Measurements from ENCODE around the gene TRIP6. TPM values are rescaled to one million over a fixed set of nuclear protein-coding genes. Genes with fewer than 3 reads are reported as not detected.

Gene TRIP6
- total RNA-seq, 1 experiment from 2014 or later: 3.2 TPM

DNA sequence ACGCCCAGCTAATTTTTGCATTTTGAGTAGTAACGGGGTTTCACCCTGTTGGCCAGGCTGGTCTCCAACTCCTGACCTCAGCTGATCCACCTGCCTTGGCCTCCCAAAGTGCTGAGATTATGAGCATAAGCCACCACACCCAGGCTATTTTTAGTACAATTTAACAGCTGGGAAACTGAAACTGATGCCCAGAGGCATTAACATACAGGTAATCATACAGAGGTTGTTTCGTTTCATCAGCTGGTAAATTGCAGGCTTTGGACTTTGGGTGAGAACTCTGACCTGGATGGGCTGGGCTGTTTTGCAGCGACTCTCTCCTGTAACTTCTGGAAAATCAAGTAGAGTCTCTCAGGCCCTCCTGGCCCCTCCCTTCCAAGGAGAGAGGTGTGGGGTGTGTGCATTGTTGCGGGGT, 34.7 kb downstream of the TRIP6 start:
- Histone ChIP-seq H3K27me3 (ENCODE audit: control insufficient read depth, insufficient read depth, low read length) (no peaks in the 10 kb centered on the region), H3K36me3 (ENCODE audit: control insufficient read depth, insufficient read depth, low read length) (no peaks in the 10 kb centered on the region), H3K4me1 (ENCODE audit: control insufficient read depth, insufficient read depth, low read length) (no peaks in the 10 kb centered on the region), H3K4me3 (ENCODE audit: low read depth in 2 of 2, low read length in 2 of 2) (no peak overlapping the region), H3K9me3 (ENCODE audit: control insufficient read depth, insufficient read depth, low read depth, low read length) (no peaks in the 10 kb centered on the region), H3K27ac (ENCODE audit: low read length) (no peak overlapping the region)
- DNase-seq (ENCODE audit: low read depth, low spot score) (no peak), ATAC-seq (no peak)
- intact Hi-C loops (cut with micrococcal nuclease; ENCODE audit: unreplicated experiment): no loop called here
- ChIA-PET CTCF (no interaction called here), POLR2A (no interaction called here)
- no TSS peak for BruUV-seq (replicated peaks)
- in situ Hi-C loops (cut with HindIII; ENCODE audit: low pct_unique_long_range_greater_than_20kb, low sequenced_read_pairs): no loop called here
- no peak for TF ChIP-seq SIN3A (IDR thresholded peaks at IDR 0.05; ENCODE audit: borderline replicate concordance, insufficient read depth, low read depth, low read length)

DNA sequence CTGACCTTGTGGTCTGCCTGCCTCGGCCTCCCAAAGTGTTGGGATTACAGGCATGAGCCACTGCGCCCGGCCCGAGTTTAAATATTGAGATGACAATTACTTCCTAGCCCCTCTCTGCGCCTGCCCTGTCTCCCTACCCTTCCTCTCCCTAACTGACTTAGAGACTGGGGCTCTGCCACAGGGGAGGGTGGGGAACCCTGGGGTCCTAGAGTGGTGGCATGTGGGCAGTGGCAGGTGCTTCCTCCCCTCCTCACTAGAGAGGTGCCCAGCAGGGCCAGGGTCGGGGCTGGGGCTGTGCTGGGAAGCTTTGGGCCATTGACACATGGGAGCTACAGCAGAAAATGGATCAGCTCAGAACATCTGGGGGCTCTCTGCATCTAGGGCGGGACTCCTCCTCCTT, 35.5 kb downstream of the TRIP6 start:
- in situ Hi-C loops (cut with HindIII; ENCODE audit: low pct_unique_long_range_greater_than_20kb, low sequenced_read_pairs): no loop called here

GRCh38 chr7:100908512-100908911, 41.3 kb downstream of the TRIP6 start:
- H3K4me3 ChIP-seq (ENCODE audit: low read depth in 2 of 2, low read length in 2 of 2): no peak overlapping the region
- H3K4me1 ChIP-seq (ENCODE audit: control insufficient read depth, insufficient read depth, low read length): no peaks in the 10 kb centered on the region
- CTCF ChIA-PET: interaction anchor here (0.6 kb wide), 1 partner anchor 65 kb away, joined by 4 read pairs; no protein-coding TSS in a partner anchor
- TF ChIP-seq SIN3A (IDR thresholded peaks at IDR 0.05; ENCODE audit: borderline replicate concordance, insufficient read depth, low read depth, low read length) (no peak), TCF7L2 (IDR thresholded peaks at IDR 0.05; ENCODE audit: low read depth, low read length) (no peak), POLR2AphosphoS5 (IDR thresholded peaks at IDR 0.05; ENCODE audit: low read depth, low read length) (no peak)
- TF ChIP-seq, protein P1, sequence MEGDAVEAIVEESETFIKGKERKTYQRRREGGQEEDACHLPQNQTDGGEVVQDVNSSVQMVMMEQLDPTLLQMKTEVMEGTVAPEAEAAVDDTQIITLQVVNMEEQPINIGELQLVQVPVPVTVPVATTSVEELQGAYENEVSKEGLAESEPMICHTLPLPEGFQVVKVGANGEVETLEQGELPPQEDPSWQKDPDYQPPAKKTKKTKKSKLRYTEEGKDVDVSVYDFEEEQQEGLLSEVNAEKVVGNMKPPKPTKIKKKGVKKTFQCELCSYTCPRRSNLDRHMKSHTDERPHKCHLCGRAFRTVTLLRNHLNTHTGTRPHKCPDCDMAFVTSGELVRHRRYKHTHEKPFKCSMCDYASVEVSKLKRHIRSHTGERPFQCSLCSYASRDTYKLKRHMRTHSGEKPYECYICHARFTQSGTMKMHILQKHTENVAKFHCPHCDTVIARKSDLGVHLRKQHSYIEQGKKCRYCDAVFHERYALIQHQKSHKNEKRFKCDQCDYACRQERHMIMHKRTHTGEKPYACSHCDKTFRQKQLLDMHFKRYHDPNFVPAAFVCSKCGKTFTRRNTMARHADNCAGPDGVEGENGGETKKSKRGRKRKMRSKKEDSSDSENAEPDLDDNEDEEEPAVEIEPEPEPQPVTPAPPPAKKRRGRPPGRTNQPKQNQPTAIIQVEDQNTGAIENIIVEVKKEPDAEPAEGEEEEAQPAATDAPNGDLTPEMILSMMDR (IDR thresholded peaks at IDR 0.05): no peak
- TF ChIP-seq, protein P2, sequence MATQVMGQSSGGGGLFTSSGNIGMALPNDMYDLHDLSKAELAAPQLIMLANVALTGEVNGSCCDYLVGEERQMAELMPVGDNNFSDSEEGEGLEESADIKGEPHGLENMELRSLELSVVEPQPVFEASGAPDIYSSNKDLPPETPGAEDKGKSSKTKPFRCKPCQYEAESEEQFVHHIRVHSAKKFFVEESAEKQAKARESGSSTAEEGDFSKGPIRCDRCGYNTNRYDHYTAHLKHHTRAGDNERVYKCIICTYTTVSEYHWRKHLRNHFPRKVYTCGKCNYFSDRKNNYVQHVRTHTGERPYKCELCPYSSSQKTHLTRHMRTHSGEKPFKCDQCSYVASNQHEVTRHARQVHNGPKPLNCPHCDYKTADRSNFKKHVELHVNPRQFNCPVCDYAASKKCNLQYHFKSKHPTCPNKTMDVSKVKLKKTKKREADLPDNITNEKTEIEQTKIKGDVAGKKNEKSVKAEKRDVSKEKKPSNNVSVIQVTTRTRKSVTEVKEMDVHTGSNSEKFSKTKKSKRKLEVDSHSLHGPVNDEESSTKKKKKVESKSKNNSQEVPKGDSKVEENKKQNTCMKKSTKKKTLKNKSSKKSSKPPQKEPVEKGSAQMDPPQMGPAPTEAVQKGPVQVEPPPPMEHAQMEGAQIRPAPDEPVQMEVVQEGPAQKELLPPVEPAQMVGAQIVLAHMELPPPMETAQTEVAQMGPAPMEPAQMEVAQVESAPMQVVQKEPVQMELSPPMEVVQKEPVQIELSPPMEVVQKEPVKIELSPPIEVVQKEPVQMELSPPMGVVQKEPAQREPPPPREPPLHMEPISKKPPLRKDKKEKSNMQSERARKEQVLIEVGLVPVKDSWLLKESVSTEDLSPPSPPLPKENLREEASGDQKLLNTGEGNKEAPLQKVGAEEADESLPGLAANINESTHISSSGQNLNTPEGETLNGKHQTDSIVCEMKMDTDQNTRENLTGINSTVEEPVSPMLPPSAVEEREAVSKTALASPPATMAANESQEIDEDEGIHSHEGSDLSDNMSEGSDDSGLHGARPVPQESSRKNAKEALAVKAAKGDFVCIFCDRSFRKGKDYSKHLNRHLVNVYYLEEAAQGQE (IDR thresholded peaks at IDR 0.05; ENCODE audit: insufficient read depth in 1 of 2, low read depth in 2 of 2, low read length in 1 of 2): no peak
- intact Hi-C loops (cut with micrococcal nuclease; ENCODE audit: unreplicated experiment): no loop called here
- DNase-seq (ENCODE audit: low read depth, low spot score) (no peak), ATAC-seq (no peak)
- no peaks in the 10 kb centered on the region for H3K9me3 ChIP-seq (ENCODE audit: control insufficient read depth, insufficient read depth, low read depth, low read length)
- in situ Hi-C loops (cut with HindIII; ENCODE audit: low pct_unique_long_range_greater_than_20kb, low sequenced_read_pairs): no loop called here
- no TSS peak for BruUV-seq (replicated peaks)
- POLR2A ChIA-PET: interaction anchor here (0.6 kb wide), 1 partner anchor 11 kb away, joined by 4 read pairs; no protein-coding TSS in a partner anchor
- no peaks in the 10 kb centered on the region for H3K36me3 ChIP-seq (ENCODE audit: control insufficient read depth, insufficient read depth, low read length)
- H3K27me3 ChIP-seq (ENCODE audit: control insufficient read depth, insufficient read depth, low read length): no peaks in the 10 kb centered on the region
- no peak overlapping the region for H3K27ac ChIP-seq (ENCODE audit: low read length)

More for the DNA sequence above, 35.5 kb downstream of the TRIP6 start:
- POLR2A ChIA-PET: interaction anchor here (0.7 kb wide), 1 partner anchor 15 kb away, joined by 6 read pairs; no protein-coding TSS in a partner anchor
- DNase-seq (ENCODE audit: low read depth, low spot score) (no peak), ATAC-seq (no peak)
- H3K4me3 ChIP-seq (ENCODE audit: low read depth in 2 of 2, low read length in 2 of 2): no peak overlapping the region
- no peaks in the 10 kb centered on the region for H3K36me3 ChIP-seq (ENCODE audit: control insufficient read depth, insufficient read depth, low read length)
- no peaks in the 10 kb centered on the region for H3K9me3 ChIP-seq (ENCODE audit: control insufficient read depth, insufficient read depth, low read depth, low read length)
- no peaks in the 10 kb centered on the region for H3K4me1 ChIP-seq (ENCODE audit: control insufficient read depth, insufficient read depth, low read length)
- intact Hi-C loops (cut with micrococcal nuclease; ENCODE audit: unreplicated experiment): no loop called here
- BruUV-seq (replicated peaks): no TSS peak
- no peak for TF ChIP-seq POLR2AphosphoS5 (IDR thresholded peaks at IDR 0.05; ENCODE audit: low read depth, low read length)
- TF ChIP-seq, protein P1 (IDR thresholded peaks at IDR 0.05): no peak
- no peak for TF ChIP-seq SIN3A (IDR thresholded peaks at IDR 0.05; ENCODE audit: borderline replicate concordance, insufficient read depth, low read depth, low read length)
- TF ChIP-seq, protein P2 (IDR thresholded peaks at IDR 0.05; ENCODE audit: insufficient read depth in 1 of 2, low read depth in 2 of 2, low read length in 1 of 2): no peak
- CTCF ChIA-PET: interaction anchor here (0.7 kb wide), 1 partner anchor 63 kb away, joined by 3 read pairs; no protein-coding TSS in a partner anchor
- no peaks in the 10 kb centered on the region for H3K27me3 ChIP-seq (ENCODE audit: control insufficient read depth, insufficient read depth, low read length)
- H3K27ac ChIP-seq (ENCODE audit: low read length): no peak overlapping the region

Measured in Panc1 (cell line).